Stimulated activated CD4-positive, alpha-beta T cell treated with anti-CD3 and anti-CD28 coated beads, TNF-alpha, amount 100 ng/mL, for 24 hours (primary cell): ENCODE measurements around the gene CTXN2.

Experiments used
- DNase-seq, 3 experiments: peaks; one replicate each; pipeline ENCODE4 v3.0.0-alpha.2; 2020; ENCODE audit warnings: low read depth in 3 of 3

Gene CTXN2

DNA sequence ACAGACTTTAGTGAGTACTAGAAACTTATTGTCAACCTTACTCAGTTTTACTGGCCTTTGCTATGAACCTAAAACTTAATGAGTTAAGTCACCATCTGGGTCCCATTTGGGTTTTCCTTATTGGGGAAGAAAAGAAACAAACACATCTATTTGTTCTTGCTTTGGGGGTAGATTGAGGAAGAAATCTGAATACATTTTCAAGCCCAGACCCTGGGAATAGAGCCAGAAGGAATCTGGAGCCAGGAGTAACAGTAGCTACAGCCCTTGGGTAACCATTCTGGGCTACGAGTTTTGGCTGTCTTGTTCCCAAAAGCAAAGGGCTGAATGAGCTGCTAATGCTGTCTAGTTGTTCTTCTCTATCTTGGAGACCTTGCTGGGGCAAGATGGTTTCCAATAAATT lies 31.2 kb downstream of the CTXN2 start:
- no peak for DNase-seq

DNA sequence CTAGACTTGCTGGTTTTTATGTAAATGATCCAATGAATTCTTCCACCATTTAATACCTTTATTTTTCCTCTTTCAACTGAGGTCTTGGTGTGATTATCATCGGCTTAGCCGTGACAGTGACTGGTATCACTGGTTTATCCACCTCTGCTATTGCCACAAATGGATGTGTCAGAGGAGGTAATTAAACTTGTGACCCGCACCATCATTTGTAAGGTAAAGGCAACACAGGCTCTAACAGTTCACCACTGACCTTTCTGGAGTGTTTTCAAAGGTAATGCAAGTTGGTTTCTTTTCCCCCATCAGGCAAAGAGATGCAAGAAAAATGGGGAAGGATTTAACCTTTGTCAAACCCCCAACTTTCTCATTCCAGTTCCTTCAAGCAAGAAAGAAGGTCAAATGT lies 34.3 kb downstream of the CTXN2 start:
- no peak for DNase-seq

DNA sequence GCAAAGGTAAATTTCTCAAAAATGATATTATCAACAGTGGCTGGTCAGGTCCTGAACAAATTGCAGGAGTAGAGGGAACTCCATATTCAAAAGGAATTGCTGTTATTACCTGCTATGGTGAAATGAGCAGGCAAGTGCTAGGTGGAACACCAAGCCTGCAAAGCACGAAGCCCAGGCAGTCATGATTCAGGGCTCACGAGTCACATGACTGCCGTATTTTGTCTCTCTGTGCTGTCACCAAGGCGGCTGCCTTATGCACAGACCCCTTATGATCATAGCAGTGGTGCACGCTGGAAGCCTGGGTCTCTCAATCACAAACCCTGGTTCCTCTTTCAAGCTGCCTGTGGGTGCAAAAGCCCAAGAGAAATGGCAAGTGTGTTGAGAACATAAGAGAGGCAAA lies 39.0 kb downstream of the CTXN2 start:
- no peak for DNase-seq

DNA sequence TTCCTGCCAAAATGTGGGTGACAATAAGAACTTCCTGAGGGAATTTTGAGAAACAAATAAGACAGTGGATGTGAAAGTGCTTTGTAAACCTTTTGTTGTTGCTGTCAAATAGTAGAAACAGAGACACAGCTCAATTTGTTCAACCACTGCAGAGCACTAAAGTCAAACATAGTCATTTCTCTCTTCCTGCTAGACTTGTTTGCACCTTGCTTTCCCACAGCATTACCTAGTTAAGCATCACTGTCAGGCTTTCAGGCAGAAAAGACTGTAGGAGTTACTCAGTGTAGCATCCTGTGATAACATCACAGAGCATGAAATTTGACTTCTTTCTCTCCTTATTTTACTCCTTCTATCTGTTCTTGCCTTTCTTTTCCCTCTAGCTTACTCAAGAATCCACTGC lies 41.8 kb downstream of the CTXN2 start:
- no peak for DNase-seq

DNA sequence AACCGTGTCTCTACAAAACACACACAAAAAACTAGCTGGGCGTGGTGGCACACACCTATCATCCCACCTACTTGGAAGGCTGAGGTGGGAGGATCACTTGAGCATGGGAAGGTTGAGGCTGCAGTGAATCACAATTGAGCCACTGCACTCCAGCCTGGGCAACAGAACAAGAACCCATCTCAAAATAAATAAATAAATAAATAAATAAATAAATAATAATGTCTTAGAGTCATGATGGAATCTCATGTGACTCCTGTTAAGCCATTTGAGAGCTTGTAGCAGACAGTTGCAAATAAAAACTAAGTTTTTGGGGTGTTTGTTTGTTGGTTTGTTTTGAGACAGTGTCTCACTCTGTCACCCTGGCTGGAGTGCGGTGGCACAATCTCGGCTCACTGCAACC lies 47.9 kb downstream of the CTXN2 start:
- DNase-seq = no peak

DNA sequence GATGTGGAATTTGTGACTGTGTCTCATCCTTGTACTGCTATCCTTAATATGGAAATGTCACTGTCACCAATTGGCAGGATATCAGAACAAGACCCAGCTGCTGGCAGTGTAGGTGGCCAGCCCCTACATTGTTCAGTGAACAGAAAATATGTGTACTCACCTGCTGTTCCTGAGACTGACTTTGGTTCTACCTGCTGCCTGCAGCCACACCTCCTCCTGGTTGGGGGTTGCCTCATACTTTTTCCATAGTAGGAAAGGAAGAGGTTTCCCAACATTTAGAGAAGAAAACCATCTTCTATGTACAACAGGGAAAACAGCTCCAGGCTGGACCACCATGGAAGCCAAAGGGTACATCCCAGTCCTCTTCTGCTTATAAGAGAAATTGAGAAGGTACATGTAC lies 50.5 kb downstream of the CTXN2 start:
- no peak for DNase-seq

DNA sequence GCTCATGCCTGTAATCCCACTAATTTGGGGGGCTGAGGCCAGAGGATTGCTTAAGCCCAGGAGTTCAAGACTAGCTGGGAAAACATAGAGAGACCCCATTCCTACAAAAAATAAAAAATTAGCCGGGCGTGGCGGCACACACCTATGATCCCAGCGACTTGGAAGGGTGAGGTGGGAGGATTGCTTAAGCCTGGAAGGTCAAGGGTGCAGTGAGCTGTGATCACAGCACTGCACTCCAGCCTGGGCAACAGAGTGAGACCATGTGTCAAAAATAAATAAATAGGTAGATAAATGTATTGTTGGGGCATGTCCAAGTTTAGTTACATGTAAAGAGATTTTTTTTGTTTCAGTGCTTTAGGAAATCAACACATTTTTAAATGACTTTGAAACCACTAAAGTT lies 51.1 kb downstream of the CTXN2 start:
- no peak for DNase-seq

DNA sequence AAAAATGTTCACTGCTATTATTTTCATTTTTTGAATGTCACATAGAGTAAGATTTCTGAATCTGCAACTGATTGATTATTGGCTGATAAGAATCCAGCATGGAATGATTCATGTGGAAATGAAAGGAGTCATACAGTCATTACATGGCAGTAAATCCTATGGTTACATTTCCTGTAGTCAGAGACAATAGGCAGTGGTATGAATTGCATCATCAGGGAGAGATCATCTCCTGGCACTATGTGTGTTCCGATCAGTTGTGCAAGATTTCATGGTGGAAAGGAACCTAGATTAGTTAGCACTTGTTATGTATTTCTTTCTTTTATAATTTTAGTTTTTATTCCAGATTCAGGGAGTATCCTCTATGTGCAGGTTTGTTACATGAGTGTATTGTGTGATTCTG lies 53.5 kb downstream of the CTXN2 start:
- no peak for DNase-seq

DNA sequence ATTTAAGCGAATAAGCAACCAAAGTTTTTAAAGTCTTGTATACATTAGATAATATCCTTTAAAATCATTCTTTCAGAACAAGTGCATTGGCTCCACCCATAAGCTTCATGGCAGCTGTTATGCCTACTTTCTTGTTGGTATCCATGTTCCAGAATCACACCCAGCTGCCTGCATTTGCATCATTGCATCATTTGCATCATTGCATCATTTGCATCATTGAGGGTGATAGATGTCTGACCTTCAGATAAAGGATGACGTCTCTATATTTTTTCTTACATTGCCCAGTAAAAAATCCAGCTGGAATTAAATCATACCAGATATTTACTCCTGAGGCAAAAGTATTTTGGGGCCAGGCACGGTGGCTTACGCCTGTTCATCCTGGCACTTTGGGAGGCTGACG lies 56.9 kb downstream of the CTXN2 start:
- no peak for DNase-seq

DNA sequence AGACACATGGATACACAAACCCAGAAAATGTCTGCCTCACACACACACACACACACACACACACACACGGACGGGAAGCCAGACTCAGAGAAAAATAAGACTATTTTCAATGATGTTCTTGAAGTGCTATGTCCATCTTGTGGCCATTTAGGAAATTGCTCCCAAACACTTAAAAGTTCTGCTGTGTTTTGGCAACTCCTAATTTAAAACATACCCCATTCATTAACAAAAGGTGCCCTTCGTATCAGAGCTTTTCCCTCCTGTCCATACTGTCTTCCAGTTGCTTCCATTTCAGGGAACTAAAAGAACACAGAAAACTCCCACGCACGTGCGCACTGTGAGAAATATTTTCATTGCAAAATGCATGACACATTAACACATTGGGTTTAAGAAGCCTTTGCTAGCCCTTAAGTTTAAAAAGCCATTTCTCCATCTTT lies 59.2 kb downstream of the CTXN2 start:
- no peak for DNase-seq

DNA sequence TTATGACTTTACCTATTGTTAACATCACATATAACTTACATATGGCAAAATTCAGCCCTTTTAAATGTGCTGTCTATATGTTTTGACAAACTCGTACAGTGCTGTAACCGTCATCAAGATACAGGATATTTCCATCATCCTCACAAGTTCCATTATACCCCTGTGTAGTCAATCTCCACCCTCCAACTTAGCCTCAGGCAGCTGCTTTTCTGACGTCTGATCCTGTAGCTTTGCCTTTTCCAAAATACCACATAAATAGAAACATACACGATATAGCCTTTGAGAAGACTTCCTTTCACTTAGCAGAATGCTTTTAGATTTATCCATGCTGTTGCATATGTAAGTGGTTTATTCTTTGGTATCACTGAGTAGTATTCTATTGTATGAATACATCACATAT lies 61.7 kb downstream of the CTXN2 start:
- DNase-seq = no peak
